Hepatocyte (in vitro differentiated cells): ENCODE data around the gene STXBP6. TPM values are rescaled to one million over a fixed set of nuclear protein-coding genes. Genes with fewer than 3 reads are reported as not detected.

Experiments used
- DNase-seq: peaks from one replicate; pipeline ENCODE4 v3.0.0-alpha.2; 2016; ENCODE audit warnings: low spot score
- H2AFZ ChIP-seq: fragments of 200-600 bp; sonication (generic); 2 replicates; pipeline ENCODE4 v1.6.0; 2016; ENCODE audit warnings: antibody characterized with exemption, mild to moderate bottlenecking
- H3K27ac ChIP-seq: fragments of 200-600 bp; sonication (generic); 2 replicates; pipeline ENCODE4 v1.5.1; 2016; ENCODE audit warnings: mild to moderate bottlenecking
- H3K27me3 ChIP-seq: fragments of 200-600 bp; sonication (generic); 2 replicates; pipeline ENCODE4 v1.6.1; 2016
- H3K36me3 ChIP-seq: fragments of 200-600 bp; sonication (generic); replicated peaks from 2 replicates; pipeline ENCODE4 v1.5.1; 2016; ENCODE audit warnings: low read depth; ENCODE audit not compliant: insufficient read depth
- H3K4me1 ChIP-seq: fragments of 200-600 bp; sonication (generic); 2 replicates; pipeline ENCODE4 v1.5.1; 2016; ENCODE audit warnings: mild to moderate bottlenecking, moderate library complexity; ENCODE audit not compliant: insufficient read depth
- H3K4me2 ChIP-seq: fragments of 200-600 bp; sonication (generic); 2 replicates; pipeline ENCODE4 v1.6.0; 2016
- H3K4me3 ChIP-seq: fragments of 200-600 bp; sonication (generic); 2 replicates; pipeline ENCODE4 v1.5.1; 2016; ENCODE audit warnings: mild to moderate bottlenecking
- H3K79me2 ChIP-seq: fragments of 200-600 bp; sonication (generic); 2 replicates; pipeline ENCODE4 v1.6.0; 2017; ENCODE audit warnings: mild to moderate bottlenecking
- H3K9me2 ChIP-seq: fragments of 200-600 bp; sonication (generic); replicated peaks from 2 replicates; pipeline ENCODE4 v1.6.0; 2017; ENCODE audit warnings: mild to moderate bottlenecking; ENCODE audit not compliant: insufficient read depth
- H3K9me3 ChIP-seq: fragments of 200-600 bp; sonication (generic); 2 replicates; pipeline ENCODE4 v1.5.1; 2016; ENCODE audit warnings: low read depth, mild to moderate bottlenecking
- H4K20me1 ChIP-seq: fragments of 200-600 bp; sonication (generic); 2 replicates; pipeline ENCODE4 v1.6.0; 2016; ENCODE audit warnings: mild to moderate bottlenecking; ENCODE audit not compliant: insufficient read depth, poor library complexity, severe bottlenecking
- EZH2 ChIP-seq: fragments of 200-600 bp; sonication (generic); IDR thresholded peaks from 2 replicates; pipeline ENCODE4 v1.6.1; 2016; ENCODE audit warnings: antibody characterized with exemption, mild to moderate bottlenecking, borderline replicate concordance
- EZH2phosphoT487 ChIP-seq: fragments of 200-600 bp; sonication (generic); IDR thresholded peaks from one replicate; pipeline ENCODE4 v1.6.1; 2018; ENCODE audit warnings: antibody characterized with exemption, mild to moderate bottlenecking, low read depth, moderate library complexity; ENCODE audit not compliant: unreplicated experiment, severe bottlenecking
- WGBS: methylation state at CpG from one replicate; pipeline ENCODE4 v1.1.6; 2016; ENCODE audit warnings: low lambda C conversion rate; ENCODE audit errors: missing lambda C conversion rate; 5-methylcytosine and 5-hydroxymethylcytosine counted together
- polyA plus RNA-seq: library from polyadenylated mRNA; unstranded; fragments of >200 nt; fragmentation: Nextera tagmentation; extraction: Ambion mirVana; gene quantifications from 2 replicates; pipeline ENCODE4 v1.2.1, GENCODE V29; 2016
- total RNA-seq: library from RNA; depleted of rRNA; stranded (reverse); fragments of >200 nt; gene quantifications from 2 replicates; pipeline ENCODE4 v1.2.3, GENCODE V29; 2014
- TF ChIP-seq, protein P1 (sequence below): fragments of 200-600 bp; sonication (generic); IDR thresholded peaks from 2 replicates; pipeline ENCODE4 v1.5.1; 2016; ENCODE audit warnings: antibody characterized with exemption, mild to moderate bottlenecking; ENCODE audit not compliant: poor library complexity

STXBP6 gene
- total and polyA plus RNA-seq, 2 experiments from 2014 or later: 34.1 to 44.9 TPM

DNA sequence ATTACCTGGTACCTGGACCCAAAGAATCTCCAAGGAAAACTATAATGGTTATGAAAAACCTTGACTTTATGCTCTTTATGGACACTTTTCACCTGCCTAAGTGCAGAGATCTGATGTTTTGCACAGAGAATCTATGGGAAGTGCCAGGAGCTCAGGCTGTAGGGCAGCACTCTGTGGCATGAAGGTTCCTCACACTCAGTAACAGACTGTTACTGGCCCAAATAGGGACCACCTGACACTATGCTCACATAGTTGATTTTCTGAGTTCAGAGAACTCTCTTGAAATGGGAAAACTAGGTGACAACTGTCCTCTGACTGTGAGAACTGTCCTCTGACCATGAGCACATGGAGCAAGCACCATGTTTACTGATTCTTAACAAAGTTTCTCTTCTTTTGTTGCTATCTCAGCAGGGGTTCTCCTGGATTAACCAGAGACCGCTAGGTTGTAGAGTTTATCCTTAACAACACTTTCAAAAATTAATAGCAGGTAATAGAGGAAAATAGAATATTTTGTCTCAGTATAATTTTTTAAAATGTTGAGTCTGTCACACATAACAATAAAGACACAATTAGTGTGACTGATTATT, 101.6 kb downstream of the STXBP6 start:
- Histone ChIP-seq H3K4me1 (no peaks in the 10 kb centered on the region), H3K79me2 (peaks cover 58% of the 10 kb centered on the region), H3K9me2 (no peaks in the 10 kb centered on the region), H2AFZ (no peak overlapping the region), H3K4me2 (no peak overlapping the region), H3K36me3 (no peaks in the 10 kb centered on the region), H3K9me3 (no peaks in the 10 kb centered on the region), H3K27me3 (no peaks in the 10 kb centered on the region), H3K27ac (no peak overlapping the region), H3K4me3 (no peak overlapping the region), H4K20me1 (no peaks in the 10 kb centered on the region)
- TF ChIP-seq EZH2phosphoT487: no peak
- TF ChIP-seq EZH2: no peak
- TF ChIP-seq, protein P1, sequence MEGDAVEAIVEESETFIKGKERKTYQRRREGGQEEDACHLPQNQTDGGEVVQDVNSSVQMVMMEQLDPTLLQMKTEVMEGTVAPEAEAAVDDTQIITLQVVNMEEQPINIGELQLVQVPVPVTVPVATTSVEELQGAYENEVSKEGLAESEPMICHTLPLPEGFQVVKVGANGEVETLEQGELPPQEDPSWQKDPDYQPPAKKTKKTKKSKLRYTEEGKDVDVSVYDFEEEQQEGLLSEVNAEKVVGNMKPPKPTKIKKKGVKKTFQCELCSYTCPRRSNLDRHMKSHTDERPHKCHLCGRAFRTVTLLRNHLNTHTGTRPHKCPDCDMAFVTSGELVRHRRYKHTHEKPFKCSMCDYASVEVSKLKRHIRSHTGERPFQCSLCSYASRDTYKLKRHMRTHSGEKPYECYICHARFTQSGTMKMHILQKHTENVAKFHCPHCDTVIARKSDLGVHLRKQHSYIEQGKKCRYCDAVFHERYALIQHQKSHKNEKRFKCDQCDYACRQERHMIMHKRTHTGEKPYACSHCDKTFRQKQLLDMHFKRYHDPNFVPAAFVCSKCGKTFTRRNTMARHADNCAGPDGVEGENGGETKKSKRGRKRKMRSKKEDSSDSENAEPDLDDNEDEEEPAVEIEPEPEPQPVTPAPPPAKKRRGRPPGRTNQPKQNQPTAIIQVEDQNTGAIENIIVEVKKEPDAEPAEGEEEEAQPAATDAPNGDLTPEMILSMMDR: no peak
- WGBS: 78% methylated on average over 1 of the region's 1 CpG
- no peak for DNase-seq

DNA sequence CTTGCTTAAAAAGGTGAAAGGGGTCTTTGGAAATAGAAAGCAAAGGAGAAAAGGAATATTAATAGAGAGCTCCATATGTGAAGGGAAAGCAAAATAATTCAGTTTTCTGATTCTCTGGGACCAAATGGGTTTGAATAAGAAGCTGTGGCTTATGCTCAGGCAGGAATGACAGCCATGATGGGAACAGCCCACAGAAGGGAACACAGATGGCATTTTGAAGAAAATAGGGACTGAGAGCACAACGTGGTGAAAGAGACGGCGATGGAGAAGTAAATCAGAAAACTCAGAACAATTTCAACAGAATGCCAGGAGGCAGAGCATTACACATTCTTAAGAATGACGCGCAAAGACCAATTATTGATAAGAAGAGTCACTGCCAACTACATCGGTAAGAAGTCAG, 102.8 kb downstream of the STXBP6 start:
- no peaks in the 10 kb centered on the region for H3K36me3 ChIP-seq
- no peaks in the 10 kb centered on the region for H3K27me3 ChIP-seq
- H2AFZ ChIP-seq: no peak overlapping the region
- H3K27ac ChIP-seq: no peak overlapping the region
- TF ChIP-seq, protein P1: no peak
- TF ChIP-seq EZH2: no peak
- no peak for TF ChIP-seq EZH2phosphoT487
- no peaks in the 10 kb centered on the region for H3K9me2 ChIP-seq
- peaks cover 56% of the 10 kb centered on the region for H3K79me2 ChIP-seq
- H3K9me3 ChIP-seq: no peaks in the 10 kb centered on the region
- WGBS: 97% methylated on average over 6 of the region's 6 CpGs
- H3K4me1 ChIP-seq: no peaks in the 10 kb centered on the region
- H4K20me1 ChIP-seq: no peaks in the 10 kb centered on the region
- no peak for DNase-seq
- no peak overlapping the region for H3K4me3 ChIP-seq
- H3K4me2 ChIP-seq: no peak overlapping the region

DNA sequence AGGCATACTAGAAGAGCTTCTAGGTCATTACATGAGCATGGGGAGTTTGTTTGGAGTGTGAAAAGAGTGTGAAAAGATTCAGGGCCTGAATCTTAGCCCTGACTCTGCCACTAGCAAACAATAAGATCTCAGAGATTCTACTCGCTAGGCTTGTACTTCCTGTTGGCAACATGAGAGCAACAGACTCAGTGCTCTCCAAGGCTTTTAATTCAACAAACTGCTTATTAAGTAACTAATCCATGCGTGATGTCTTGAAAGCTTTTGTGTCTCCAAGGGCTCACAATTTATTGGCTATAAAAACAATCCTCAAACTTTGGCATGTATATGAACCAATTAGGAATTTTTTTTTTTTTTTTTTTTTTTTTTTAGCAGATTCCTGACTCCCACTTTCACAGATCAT, 105.1 kb downstream of the STXBP6 start:
- Histone ChIP-seq H3K27ac (no peak overlapping the region), H3K4me2 (no peak overlapping the region)

More for the DNA sequence above, 105.1 kb downstream of the STXBP6 start:
- no peak overlapping the region for H3K4me3 ChIP-seq
- TF ChIP-seq EZH2 (no peak), EZH2phosphoT487 (no peak)
- TF ChIP-seq, protein P1: no peak
- H3K9me2 ChIP-seq: no peaks in the 10 kb centered on the region
- 42% methylated on average over 2 of the region's 2 CpGs for WGBS
- H3K79me2 ChIP-seq: peaks cover 51% of the 10 kb centered on the region
- H2AFZ ChIP-seq: no peak overlapping the region
- no peaks in the 10 kb centered on the region for H4K20me1 ChIP-seq
- no peak for DNase-seq
- H3K9me3 ChIP-seq: no peaks in the 10 kb centered on the region
- no peaks in the 10 kb centered on the region for H3K27me3 ChIP-seq
- H3K4me1 ChIP-seq: no peaks in the 10 kb centered on the region
- no peaks in the 10 kb centered on the region for H3K36me3 ChIP-seq
